ENCODE measurements around the gene CCR3. TPM values are rescaled to one million over a fixed set of nuclear protein-coding genes. Genes with fewer than 3 reads are reported as not detected.

Gene CCR3
- polyA plus RNA-seq, 1 donor (not counting 4 experiments of a cell fraction or from before 2014, with no cell fraction given): 0.16 TPM

DNA sequence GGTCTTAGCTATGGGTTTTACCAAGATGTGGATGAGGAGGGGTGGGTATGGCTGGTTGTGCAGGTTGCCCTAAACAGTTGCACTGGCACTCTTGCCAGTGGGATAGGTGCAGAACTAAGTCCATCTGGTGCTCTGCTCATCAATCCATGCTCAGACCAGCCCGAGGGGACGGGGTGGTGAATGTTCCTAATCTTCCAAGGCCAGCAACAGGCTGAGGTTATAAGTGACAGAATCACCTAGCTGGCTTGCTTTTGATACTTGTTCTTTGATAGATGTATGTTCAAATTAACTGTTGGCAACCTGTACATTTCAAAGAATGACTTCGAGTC is 58.2 kb downstream of the CCR3 start:
- no peak overlapping the region for H3K9ac ChIP-seq (ENCODE audit: control insufficient read depth, extremely low read depth, insufficient read depth, low read length)
- TF ChIP-seq EZH2 (IDR thresholded peaks at IDR 0.05; ENCODE audit: low read length): no peak
- TF ChIP-seq, protein P1, sequence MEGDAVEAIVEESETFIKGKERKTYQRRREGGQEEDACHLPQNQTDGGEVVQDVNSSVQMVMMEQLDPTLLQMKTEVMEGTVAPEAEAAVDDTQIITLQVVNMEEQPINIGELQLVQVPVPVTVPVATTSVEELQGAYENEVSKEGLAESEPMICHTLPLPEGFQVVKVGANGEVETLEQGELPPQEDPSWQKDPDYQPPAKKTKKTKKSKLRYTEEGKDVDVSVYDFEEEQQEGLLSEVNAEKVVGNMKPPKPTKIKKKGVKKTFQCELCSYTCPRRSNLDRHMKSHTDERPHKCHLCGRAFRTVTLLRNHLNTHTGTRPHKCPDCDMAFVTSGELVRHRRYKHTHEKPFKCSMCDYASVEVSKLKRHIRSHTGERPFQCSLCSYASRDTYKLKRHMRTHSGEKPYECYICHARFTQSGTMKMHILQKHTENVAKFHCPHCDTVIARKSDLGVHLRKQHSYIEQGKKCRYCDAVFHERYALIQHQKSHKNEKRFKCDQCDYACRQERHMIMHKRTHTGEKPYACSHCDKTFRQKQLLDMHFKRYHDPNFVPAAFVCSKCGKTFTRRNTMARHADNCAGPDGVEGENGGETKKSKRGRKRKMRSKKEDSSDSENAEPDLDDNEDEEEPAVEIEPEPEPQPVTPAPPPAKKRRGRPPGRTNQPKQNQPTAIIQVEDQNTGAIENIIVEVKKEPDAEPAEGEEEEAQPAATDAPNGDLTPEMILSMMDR (optimal IDR thresholded peaks at IDR 0.05 in 1 of 3, IDR thresholded peaks at IDR 0.05 in 1 of 3, conservative IDR thresholded peaks at IDR 0.05 in 1 of 3; ENCODE audit: extremely low read depth in 1 of 3, insufficient read depth in 2 of 3, low read length in 3 of 3): no peak
- H2AFZ ChIP-seq (ENCODE audit: control insufficient read depth, low read length): no peak overlapping the region
- no peak overlapping the region for H3K27ac ChIP-seq (ENCODE audit: control insufficient read depth, insufficient read depth, low read length)
- H3K4me3 ChIP-seq (ENCODE audit: control insufficient read depth in 2 of 3, extremely low read depth in 1 of 3, insufficient read depth in 2 of 3, low read depth in 1 of 3, low read length in 3 of 3): no peak overlapping the region
- no peaks in the 10 kb centered on the region for H3K9me3 ChIP-seq (ENCODE audit: control insufficient read depth, low read depth, low read length)
- H4K20me1 ChIP-seq (ENCODE audit: control insufficient read depth, extremely low read depth, insufficient read depth, low read length): no peaks in the 10 kb centered on the region
- no peaks in the 10 kb centered on the region for H3K79me2 ChIP-seq (ENCODE audit: control insufficient read depth, insufficient read depth, low read length)
- FAIRE-seq (no peak), DNase-seq (ENCODE audit: low read depth, low spot score) (no peak)
- no peaks in the 10 kb centered on the region for H3K9me1 ChIP-seq (ENCODE audit: control insufficient read depth, extremely low read depth, insufficient read depth, low read length)
- dilution Hi-C loops (cut with MboI; ENCODE audit: extremely low pct_ligation_motif_present, low sequenced_read_pairs): no loop called here
- no peak overlapping the region for H3K4me2 ChIP-seq (ENCODE audit: control insufficient read depth, extremely low read depth, insufficient read depth, low read depth, low read length)
- H3K4me1 ChIP-seq (ENCODE audit: control insufficient read depth, extremely low read depth, insufficient read depth, low read length): peaks cover 18% of the 10 kb centered on the region
- no peaks in the 10 kb centered on the region for H3K36me3 ChIP-seq (ENCODE audit: control insufficient read depth in 2 of 2, extremely low read depth in 1 of 2, insufficient read depth in 2 of 2, low read length in 2 of 2)
- no peaks in the 10 kb centered on the region for H3K27me3 ChIP-seq (ENCODE audit: control insufficient read depth, extremely low read depth, insufficient read depth, low read length)

DNA sequence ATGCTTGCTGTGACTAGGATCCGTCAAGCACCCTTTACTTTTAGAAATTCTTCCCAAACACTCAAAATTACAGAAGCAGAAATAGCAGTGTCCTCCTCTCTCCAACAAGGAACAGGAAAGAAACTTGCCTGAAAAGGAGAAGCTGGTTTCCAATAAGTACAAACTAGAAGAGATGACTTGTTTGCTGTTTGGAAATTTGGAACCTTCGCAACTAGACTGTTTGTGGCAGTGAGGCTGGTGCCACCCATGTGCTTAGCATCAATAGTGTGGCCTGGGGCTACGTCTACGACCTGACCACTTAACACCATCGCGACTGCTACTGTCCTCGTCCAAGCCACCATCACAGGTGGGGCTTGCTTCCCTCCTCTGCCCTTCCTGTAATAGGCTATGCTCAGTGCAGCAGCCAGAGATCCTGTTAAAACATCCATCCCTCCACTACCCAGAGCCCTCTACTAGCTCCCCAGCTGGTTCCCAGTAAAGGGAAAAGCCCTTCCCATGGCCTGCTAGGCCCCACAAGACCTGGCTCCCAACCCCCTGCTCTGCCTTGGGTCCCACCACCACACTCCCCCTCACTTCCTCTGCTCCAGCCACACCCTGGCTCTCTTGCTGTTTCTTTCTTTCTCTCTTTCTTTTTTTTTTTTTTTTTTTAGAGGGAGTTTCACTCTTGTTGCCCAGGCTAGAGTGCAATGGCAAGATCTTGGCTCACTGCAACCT is 59.0 kb downstream of the CCR3 start:
- no peaks in the 10 kb centered on the region for H3K9me1 ChIP-seq (ENCODE audit: control insufficient read depth, extremely low read depth, insufficient read depth, low read length)
- dilution Hi-C loops (cut with MboI; ENCODE audit: extremely low pct_ligation_motif_present, low sequenced_read_pairs): no loop called here
- no peaks in the 10 kb centered on the region for H4K20me1 ChIP-seq (ENCODE audit: control insufficient read depth, extremely low read depth, insufficient read depth, low read length)

DNA sequence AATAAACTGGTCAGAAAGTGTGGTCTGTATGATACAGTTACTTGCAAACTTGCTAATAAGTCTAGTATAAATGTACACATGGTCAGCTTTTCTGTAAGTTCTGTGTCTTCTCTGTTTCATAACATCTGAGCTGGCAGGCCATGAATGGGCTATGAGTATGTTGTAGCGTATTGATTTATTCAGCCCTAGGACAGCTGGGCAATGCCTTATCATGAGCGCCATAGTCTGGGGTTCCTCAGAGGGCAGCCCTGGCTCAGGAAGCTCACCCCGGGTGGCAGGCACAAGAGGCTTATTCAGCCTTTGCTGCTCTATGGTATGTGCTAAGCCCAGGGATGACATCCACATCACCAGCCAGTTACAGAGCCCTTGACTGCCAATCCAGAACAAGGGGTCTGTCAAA is 61.0 kb downstream of the CCR3 start:
- no peaks in the 10 kb centered on the region for H4K20me1 ChIP-seq (ENCODE audit: control insufficient read depth, extremely low read depth, insufficient read depth, low read length)
- no peak for TF ChIP-seq EZH2 (IDR thresholded peaks at IDR 0.05; ENCODE audit: low read length)
- TF ChIP-seq, protein P1 (optimal IDR thresholded peaks at IDR 0.05 in 1 of 3, IDR thresholded peaks at IDR 0.05 in 1 of 3, conservative IDR thresholded peaks at IDR 0.05 in 1 of 3; ENCODE audit: extremely low read depth in 1 of 3, insufficient read depth in 2 of 3, low read length in 3 of 3): no peak
- H3K36me3 ChIP-seq (ENCODE audit: control insufficient read depth in 2 of 2, extremely low read depth in 1 of 2, insufficient read depth in 2 of 2, low read length in 2 of 2): no peaks in the 10 kb centered on the region
- H3K9me3 ChIP-seq (ENCODE audit: control insufficient read depth, low read depth, low read length): no peaks in the 10 kb centered on the region
- H3K79me2 ChIP-seq (ENCODE audit: control insufficient read depth, insufficient read depth, low read length): no peaks in the 10 kb centered on the region
- no peak overlapping the region for H3K4me3 ChIP-seq (ENCODE audit: control insufficient read depth in 2 of 3, extremely low read depth in 1 of 3, insufficient read depth in 2 of 3, low read depth in 1 of 3, low read length in 3 of 3)
- no peaks in the 10 kb centered on the region for H3K9me1 ChIP-seq (ENCODE audit: control insufficient read depth, extremely low read depth, insufficient read depth, low read length)
- H3K4me1 ChIP-seq (ENCODE audit: control insufficient read depth, extremely low read depth, insufficient read depth, low read length): peaks cover 5% of the 10 kb centered on the region
- DNase-seq (ENCODE audit: low read depth, low spot score): no peak
- FAIRE-seq: peak; percentile 20
- no peaks in the 10 kb centered on the region for H3K27me3 ChIP-seq (ENCODE audit: control insufficient read depth, extremely low read depth, insufficient read depth, low read length)
- dilution Hi-C loops (cut with MboI; ENCODE audit: extremely low pct_ligation_motif_present, low sequenced_read_pairs): no loop called here
- no peak overlapping the region for H3K4me2 ChIP-seq (ENCODE audit: control insufficient read depth, extremely low read depth, insufficient read depth, low read depth, low read length)
- H2AFZ ChIP-seq (ENCODE audit: control insufficient read depth, low read length): no peak overlapping the region
- no peak overlapping the region for H3K27ac ChIP-seq (ENCODE audit: control insufficient read depth, insufficient read depth, low read length)
- H3K9ac ChIP-seq (ENCODE audit: control insufficient read depth, extremely low read depth, insufficient read depth, low read length): no peak overlapping the region

More for the DNA sequence above, 59.0 kb downstream of the CCR3 start:
- FAIRE-seq: no peak
- Histone ChIP-seq H3K4me2 (ENCODE audit: control insufficient read depth, extremely low read depth, insufficient read depth, low read depth, low read length) (no peak overlapping the region), H3K79me2 (ENCODE audit: control insufficient read depth, insufficient read depth, low read length) (no peaks in the 10 kb centered on the region), H3K27ac (ENCODE audit: control insufficient read depth, insufficient read depth, low read length) (no peak overlapping the region), H3K4me3 (ENCODE audit: control insufficient read depth in 2 of 3, extremely low read depth in 1 of 3, insufficient read depth in 2 of 3, low read depth in 1 of 3, low read length in 3 of 3) (no peak overlapping the region), H2AFZ (ENCODE audit: control insufficient read depth, low read length) (no peak overlapping the region), H3K9me3 (ENCODE audit: control insufficient read depth, low read depth, low read length) (no peaks in the 10 kb centered on the region), H3K27me3 (ENCODE audit: control insufficient read depth, extremely low read depth, insufficient read depth, low read length) (no peaks in the 10 kb centered on the region), H3K9ac (ENCODE audit: control insufficient read depth, extremely low read depth, insufficient read depth, low read length) (no peak overlapping the region), H3K4me1 (ENCODE audit: control insufficient read depth, extremely low read depth, insufficient read depth, low read length) (peaks cover 18% of the 10 kb centered on the region), H3K36me3 (ENCODE audit: control insufficient read depth in 2 of 2, extremely low read depth in 1 of 2, insufficient read depth in 2 of 2, low read length in 2 of 2) (no peaks in the 10 kb centered on the region)
- no peak for TF ChIP-seq EZH2 (IDR thresholded peaks at IDR 0.05; ENCODE audit: low read length)
- no peak for DNase-seq (ENCODE audit: low read depth, low spot score)
